Measurements from ENCODE around the gene NTNG1.

DNA sequence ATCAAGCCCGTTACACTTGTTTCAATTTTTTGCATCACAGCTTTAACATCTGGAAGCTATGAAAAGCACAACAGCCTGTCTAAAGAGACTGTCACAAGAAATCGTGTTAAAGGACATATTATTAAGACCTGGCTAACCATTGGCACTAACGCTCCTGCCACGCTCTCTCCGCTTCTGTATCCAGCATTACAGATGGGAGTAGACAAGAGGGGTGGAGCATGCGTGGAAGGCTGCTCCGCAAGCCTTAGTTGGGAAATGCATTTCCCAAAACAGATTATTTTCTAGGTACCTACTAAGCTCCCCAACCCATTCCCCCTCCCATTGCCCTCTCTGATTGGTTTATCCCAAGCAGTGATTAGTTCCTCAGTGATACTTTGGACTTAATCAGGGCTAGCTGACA, 72.4 kb downstream of the NTNG1 start:
- no peak for TF ChIP-seq TAF1 (IDR thresholded peaks at IDR 0.05; ENCODE audit: borderline replicate concordance, insufficient read depth, low read length)
- TF ChIP-seq POLR2AphosphoS5 (IDR thresholded peaks at IDR 0.05; ENCODE audit: low read depth, low read length), result no peak
- no peak for TF ChIP-seq REST (IDR thresholded peaks at IDR 0.05; ENCODE audit: insufficient read depth in 1 of 2, low read depth in 2 of 2, low read length in 2 of 2)
- no peak for TF ChIP-seq SIN3A (IDR thresholded peaks at IDR 0.05; ENCODE audit: borderline replicate concordance, insufficient read depth, low read length)
